ENCODE measurements around the gene OXNAD1.

The OXNAD1 gene

GRCh38 chr3:16280671-16281070, 15.7 kb downstream of the OXNAD1 start:
- DNase-seq, result no peak

- no peak for DNase-seq
These were observed 19.6 kb downstream of the OXNAD1 start for GRCh38 chr3:16284633-16285032.

- DNase-seq, result no peak
These were observed 21.1 kb downstream of the OXNAD1 start for GRCh38 chr3:16286161-16286560.

GRCh38 chr3:16286751-16287543, 21.9 kb downstream of the OXNAD1 start:
- DNase-seq, result no peak

- no peak for DNase-seq
These were observed 23.7 kb downstream of the OXNAD1 start for GRCh38 chr3:16288664-16289063.

- no peak for DNase-seq
These were observed 24.3 kb downstream of the OXNAD1 start for GRCh38 chr3:16289144-16289889.

GRCh38 chr3:16290007-16290826, 25.2 kb downstream of the OXNAD1 start:
- no peak for DNase-seq

GRCh38 chr3:16290827-16291196, 25.8 kb downstream of the OXNAD1 start:
- DNase-seq, result no peak

GRCh38 chr3:16294844-16295243, 29.8 kb downstream of the OXNAD1 start:
- DNase-seq, result no peak

- no peak for DNase-seq
These were observed 30.4 kb downstream of the OXNAD1 start for GRCh38 chr3:16295298-16295890.

- DNase-seq, result no peak
These were observed 33.2 kb downstream of the OXNAD1 start for GRCh38 chr3:16297997-16298885.

- DNase-seq, result no peak
These were observed 33.9 kb downstream of the OXNAD1 start for GRCh38 chr3:16298891-16299290.

GRCh38 chr3:16299746-16300145, 34.7 kb downstream of the OXNAD1 start:
- DNase-seq, result no peak

GRCh38 chr3:16300307-16300706, 35.3 kb downstream of the OXNAD1 start:
- DNase-seq, result no peak

- no peak for DNase-seq
These were observed 35.9 kb downstream of the OXNAD1 start for GRCh38 chr3:16300881-16301359.

GRCh38 chr3:16301507-16301906, 36.5 kb downstream of the OXNAD1 start:
- DNase-seq, result no peak

- no peak for DNase-seq
These were observed 37.1 kb downstream of the OXNAD1 start for GRCh38 chr3:16302082-16302631.

GRCh38 chr3:16303037-16303575, 38.1 kb downstream of the OXNAD1 start:
- DNase-seq, result no peak

- no peak for DNase-seq
These were observed 39.3 kb downstream of the OXNAD1 start for GRCh38 chr3:16304061-16305010.

- no peak for DNase-seq
These were observed 40.1 kb downstream of the OXNAD1 start for GRCh38 chr3:16305111-16305541.
